ENCODE results near the gene BRD1.

DNA sequence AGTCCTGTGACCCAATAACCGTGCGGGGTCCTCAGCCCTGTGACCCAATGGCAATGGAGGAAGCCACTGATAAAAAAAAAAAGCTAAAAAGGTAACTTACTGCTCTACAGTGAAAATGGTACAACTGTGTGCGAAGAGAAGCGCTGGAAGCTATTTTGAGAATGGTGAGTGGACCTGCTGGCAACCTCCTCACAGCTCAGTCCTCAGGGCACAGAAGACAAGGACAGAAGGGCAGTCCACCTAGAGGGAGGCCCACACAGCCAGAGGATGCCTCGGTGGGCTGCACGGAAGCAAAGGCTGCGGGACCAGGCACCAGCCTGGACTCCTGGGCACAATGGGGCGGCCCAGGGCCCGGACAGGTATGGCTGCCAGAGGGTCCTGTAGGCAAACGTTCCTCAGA lies 35.6 kb downstream of the BRD1 start:
- TF ChIP-seq, protein P1, sequence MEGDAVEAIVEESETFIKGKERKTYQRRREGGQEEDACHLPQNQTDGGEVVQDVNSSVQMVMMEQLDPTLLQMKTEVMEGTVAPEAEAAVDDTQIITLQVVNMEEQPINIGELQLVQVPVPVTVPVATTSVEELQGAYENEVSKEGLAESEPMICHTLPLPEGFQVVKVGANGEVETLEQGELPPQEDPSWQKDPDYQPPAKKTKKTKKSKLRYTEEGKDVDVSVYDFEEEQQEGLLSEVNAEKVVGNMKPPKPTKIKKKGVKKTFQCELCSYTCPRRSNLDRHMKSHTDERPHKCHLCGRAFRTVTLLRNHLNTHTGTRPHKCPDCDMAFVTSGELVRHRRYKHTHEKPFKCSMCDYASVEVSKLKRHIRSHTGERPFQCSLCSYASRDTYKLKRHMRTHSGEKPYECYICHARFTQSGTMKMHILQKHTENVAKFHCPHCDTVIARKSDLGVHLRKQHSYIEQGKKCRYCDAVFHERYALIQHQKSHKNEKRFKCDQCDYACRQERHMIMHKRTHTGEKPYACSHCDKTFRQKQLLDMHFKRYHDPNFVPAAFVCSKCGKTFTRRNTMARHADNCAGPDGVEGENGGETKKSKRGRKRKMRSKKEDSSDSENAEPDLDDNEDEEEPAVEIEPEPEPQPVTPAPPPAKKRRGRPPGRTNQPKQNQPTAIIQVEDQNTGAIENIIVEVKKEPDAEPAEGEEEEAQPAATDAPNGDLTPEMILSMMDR (IDR thresholded peaks at IDR 0.05; ENCODE audit: insufficient read depth, low read depth, low read length) = no peak
- no peak for TF ChIP-seq EZH2 (IDR thresholded peaks at IDR 0.05; ENCODE audit: insufficient read depth, low read length)

Measured in astrocyte (in vitro differentiated cells and primary cell).